ENCODE measurements around the gene SEMA3A.
"Not testable (repeated sequence)": the region's sequence is repeated elsewhere in the genome, so short reads cannot be mapped to it uniquely, and the experiment has no call there.

SEMA3A gene

DNA sequence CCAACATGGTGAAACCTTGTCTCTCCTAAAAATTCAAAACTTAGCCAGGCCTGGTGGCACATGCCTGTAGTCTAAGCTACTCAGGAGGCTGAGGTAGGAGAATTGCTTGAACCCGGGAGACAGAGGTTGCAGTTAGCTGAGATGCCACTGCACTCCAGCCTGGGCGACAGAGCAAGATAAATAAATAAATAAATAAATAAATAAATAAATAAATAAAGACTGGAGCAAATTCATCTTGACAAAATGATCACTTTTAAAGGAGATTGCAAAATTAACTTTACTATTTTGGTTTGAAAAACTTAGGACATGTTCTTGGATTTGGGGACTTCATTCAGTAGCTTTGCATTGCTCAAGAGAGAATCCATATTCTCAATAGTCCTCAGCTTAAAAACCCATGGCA is 137.0 kb downstream of the SEMA3A start:
- DNase-seq = no peak

- no peak for DNase-seq
These were observed 138.5 kb downstream of the SEMA3A start for GRCh38 chr7:84055904-84056605.

- not testable (repeated sequence) for DNase-seq
These were observed 139.4 kb downstream of the SEMA3A start for GRCh38 chr7:84055199-84055598.

DNA sequence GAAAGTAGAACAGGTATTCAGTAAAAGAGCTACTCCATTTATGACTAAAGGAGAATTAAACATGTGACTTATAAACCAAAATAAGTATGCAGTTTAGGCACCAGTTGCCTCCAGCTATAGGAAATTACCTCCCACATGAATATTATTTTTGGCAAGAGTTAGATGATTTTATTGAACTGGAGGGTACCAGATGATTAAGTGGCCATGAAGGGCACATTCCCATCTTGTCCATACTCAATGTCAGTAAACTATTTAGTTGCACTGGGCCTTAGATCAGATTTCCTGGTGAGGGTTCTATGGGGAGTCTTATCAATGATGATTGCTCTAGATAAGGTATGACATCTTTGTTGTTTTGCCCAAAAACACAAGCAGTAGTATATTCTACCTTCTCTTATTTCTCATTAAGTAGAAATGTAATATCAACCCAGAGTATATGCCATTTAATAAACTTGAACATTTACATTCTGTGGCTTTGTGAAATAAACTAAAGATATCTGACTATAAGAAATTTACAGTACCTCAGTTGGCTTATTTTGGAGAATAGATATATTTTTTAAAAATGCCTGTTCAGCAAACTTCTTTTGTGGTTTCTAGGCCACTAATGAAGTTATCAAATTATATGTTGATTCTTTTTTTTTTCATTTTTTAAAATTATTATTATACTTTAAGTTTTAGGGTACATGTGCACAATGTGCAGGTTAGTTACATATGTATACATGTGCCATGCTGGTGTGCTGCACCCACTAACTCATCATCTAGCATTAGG is 145.3 kb downstream of the SEMA3A start:
- no peak for DNase-seq

DNA sequence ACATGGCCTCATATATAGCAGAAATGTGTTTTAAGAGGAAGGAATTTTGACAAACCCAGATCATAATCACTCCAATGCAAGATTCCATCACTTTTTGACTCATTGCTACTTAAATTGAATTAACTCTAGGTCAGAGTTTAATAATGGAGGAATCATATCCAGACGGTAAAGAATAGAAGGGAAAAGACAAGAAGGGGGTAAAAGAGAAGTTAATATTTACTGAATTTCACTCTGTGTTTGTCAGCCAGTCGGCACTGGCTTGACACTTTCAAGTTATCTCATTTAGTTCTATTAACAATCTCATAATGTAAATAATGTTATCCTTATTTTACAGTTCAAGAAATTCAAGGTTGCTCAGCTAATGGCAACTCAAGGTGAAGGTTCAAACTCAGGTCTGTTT is 147.5 kb downstream of the SEMA3A start:
- no peak for DNase-seq

DNA sequence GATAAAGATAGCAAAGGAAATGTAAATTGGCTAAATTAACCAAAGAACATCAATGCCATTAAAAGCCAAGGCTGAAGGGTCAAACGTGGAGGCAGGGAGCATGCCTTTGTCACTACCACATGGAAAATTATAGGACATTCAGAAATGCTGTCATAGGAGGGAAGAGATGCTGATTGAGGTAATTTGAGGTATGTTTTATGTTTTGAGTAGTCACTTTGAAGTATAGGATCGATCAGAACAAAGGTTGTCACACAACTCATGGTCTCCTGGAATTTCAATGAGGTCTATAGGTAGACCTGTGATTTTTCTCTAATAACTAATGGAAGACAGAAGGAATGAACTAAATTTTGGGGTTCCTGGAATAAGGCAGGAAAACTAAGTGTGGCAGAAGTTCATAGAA is 149.8 kb downstream of the SEMA3A start:
- DNase-seq = no peak

DNA sequence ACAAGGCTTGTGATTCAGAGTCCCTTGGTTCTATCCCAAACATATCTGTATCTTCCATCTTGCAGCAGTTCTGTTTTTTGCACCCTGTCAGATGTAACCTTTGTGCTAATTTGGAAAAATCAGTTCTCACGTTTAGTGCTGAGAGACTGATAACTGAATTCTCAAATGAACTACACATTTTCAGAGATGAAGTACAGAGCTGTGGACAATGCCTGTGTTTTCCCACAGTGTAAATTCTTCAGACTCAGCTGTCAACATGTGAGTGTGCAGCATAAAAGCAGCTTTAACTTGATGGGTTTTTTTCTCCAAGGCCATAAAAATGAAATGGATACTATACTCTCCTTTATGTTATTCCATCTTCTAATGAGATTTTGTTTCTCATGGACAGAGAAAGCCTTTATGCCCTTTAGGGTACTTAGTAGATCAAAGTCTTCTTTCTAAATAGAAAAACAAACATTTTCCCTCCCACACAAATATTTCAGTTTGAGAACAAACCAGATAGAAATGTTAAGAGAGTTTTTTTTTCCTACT is 150.9 kb downstream of the SEMA3A start:
- DNase-seq = no peak

GRCh38 chr7:84042110-84042539 is 152.5 kb downstream of the SEMA3A start:
- no peak for DNase-seq

DNA sequence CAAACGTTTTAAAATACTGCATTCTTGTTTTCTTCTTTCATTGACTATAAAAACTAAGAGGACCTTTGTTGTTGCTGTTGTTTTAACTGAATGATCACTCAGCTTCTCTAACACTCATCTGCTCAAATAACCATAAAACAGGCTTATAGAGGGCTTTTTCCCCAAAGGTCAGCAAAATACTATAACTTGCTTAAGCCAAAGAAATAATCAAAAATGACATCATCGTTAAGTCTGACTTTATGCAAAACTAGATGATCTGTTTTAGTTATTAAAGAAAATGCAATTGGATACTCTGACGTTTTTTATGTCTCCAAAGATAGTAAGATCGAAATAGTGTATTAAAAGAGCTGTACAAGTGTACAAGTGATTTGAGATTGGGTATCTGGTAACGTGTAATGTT is 152.9 kb downstream of the SEMA3A start:
- no peak for DNase-seq

- peak; percentile 90 to 95 for DNase-seq
These were observed 154.2 kb downstream of the SEMA3A start for GRCh38 chr7:84040355-84040754.

GRCh38 chr7:84039432-84039831 is 155.2 kb downstream of the SEMA3A start:
- DNase-seq = no peak

GRCh38 chr7:84027678-84028077 is 166.9 kb downstream of the SEMA3A start:
- no peak for DNase-seq

DNA sequence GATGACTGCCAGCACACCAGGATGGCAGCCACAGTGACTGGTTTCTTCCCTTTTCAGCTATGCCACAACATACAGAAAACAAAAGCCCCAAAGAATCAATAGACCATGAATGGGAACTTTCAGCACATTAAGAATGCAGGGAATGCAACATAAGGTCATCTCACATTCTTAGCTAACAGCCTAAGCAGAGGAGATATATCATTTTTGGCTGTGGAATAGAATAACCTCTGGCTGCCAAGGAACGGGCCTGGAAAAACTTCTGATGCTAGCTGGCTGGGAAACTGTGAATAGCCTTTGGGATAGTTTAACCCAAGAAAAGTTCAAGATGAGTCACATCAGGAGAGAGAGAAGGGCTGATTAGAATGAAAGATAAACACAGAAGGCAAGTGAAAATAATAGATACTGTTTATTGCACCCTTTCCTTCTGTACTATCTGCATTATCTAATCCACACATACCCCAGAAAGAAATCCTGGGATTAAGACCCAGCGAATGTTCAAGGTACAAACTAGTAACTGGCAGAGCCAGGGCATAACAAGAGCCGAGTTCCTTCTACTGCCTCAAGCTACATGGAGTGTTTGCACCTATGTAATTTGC is 169.2 kb downstream of the SEMA3A start:
- no peak for DNase-seq

DNA sequence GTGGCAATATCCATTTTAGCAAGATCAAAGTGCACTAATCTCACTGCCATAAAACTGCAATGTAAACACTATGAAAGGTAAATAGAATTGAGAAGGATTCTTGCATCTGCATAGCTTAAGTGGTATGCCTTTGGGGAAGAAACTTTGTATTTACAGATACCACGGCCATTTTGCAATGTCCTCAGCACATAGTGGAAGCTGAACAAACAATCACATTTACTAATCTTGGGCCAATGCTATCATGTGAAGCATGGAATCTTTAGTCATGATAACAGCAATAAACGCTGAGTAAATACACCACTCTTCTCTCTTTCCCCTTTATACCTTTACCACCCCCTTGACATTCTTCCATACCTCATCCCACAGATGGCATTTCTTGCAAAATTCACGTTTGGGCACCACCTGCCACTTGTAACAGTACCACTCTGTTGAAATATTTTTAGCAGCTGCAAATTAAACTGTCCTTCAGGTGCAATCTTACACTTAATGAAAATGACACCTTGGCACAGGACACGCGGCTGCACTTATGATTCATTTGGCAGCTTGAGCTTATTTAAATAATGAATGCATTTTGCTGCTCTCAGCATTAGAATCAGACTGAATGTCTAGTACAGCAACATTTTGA is 171.8 kb downstream of the SEMA3A start:
- DNase-seq = no peak

DNA sequence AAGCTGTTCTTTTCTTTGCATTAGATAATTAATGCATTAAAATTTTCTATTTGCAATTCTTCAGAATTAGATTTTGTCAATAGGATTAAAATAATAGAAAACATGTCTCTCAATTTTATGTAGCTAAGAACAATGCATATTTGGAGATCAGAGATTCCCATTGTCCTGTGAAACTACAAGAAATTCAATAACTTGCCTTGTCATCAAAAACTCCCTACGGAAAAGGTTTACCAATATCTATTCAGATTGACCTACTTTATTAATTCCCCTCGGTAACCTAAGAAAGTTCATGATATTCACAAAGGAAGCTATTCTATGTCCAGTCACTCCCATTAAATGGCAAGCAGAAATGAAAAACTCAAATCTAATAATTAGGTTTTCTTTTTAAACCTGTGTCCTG is 172.6 kb downstream of the SEMA3A start:
- DNase-seq = no peak

DNA sequence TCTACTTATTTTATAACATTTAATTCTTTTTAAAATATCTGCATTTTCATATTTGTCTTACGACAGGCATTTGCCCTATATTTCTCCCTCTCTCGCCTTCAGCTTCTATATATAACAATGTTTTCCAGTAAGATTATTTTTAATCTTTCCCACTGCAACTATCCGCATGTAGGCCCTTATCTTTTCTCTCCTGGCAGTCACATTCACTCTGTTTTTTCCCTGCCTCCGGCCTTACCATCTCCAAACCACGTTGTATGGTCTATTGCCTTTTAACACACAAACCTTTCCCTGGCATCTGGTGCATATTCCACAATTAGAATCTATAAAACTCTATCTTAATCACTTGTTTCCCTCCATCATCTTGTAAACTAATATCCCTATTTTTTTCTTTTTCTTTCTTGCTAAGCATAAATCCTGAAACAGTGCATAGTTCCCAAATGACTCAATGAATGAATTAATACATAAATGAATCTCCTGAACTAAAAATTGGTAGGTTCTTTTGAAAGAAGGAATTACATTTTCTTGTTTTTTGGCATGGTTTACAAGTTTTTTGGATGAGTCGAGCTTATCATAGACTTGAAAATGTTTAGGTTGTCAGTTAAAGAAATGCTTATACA is 173.2 kb downstream of the SEMA3A start:
- DNase-seq = no peak

GRCh38 chr7:84017651-84018050 is 176.9 kb downstream of the SEMA3A start:
- DNase-seq = no peak

- no peak for DNase-seq
These were observed 180.9 kb downstream of the SEMA3A start for GRCh38 chr7:84013616-84014240.

- no peak for DNase-seq
These were observed 184.8 kb downstream of the SEMA3A start for GRCh38 chr7:84009782-84010181.

- no peak for DNase-seq
These were observed 185.5 kb downstream of the SEMA3A start for GRCh38 chr7:84009051-84009450.

GRCh38 chr7:84003191-84003590 is 191.4 kb downstream of the SEMA3A start:
- no peak for DNase-seq

GRCh38 chr7:84002348-84002747 is 192.2 kb downstream of the SEMA3A start:
- no peak for DNase-seq
